Measurements from ENCODE around the gene PTTG1.

The PTTG1 gene

DNA sequence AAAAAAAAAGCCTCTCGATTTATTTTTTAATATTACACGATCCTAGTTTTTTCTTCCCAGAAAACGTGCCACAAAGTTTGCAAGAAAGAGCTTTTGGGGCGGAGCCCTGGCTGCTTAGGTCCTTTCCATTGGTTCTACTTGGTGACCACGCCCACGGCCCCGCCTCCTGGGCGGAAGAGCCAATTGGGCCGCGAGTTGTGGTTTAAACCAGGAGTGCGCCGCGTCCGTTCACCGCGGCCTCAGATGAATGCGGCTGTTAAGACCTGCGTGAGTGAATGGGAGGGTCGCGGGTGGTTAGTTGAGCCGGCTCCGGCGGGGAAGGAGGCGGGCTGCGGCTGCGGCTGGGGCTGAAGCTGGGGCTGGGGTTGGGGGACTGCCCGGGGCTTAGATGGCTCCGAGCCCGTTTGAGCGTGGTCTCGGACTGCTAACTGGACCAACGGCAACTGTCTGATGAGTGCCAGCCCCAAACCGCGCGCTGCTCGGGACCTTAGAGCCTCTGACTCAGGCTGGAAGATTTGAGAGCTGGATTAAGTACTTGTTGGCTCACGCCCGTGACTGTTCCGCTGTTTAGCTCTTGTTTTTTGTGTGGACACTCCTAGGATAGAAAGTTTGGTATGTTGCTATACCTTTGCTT, at the start of gene PTTG1:
PTTG1 (plus strand) TSS at position 231 of the 634 bp plus-strand sequence. CDS start 458 bp downstream, outside the sequence.
- peak; percentile 99 for DNase-seq (ENCODE audit: low read depth)

GRCh38 chr5:160375166-160375565, 46.5 kb upstream of the PTTG1 start:
- no peak for DNase-seq (ENCODE audit: low read depth)

GRCh38 chr5:160375701-160376100, 46.0 kb upstream of the PTTG1 start:
- DNase-seq (ENCODE audit: low read depth): no peak

GRCh38 chr5:160376416-160376815, 45.2 kb upstream of the PTTG1 start:
- no peak for DNase-seq (ENCODE audit: low read depth)

GRCh38 chr5:160377651-160378050, 44.0 kb upstream of the PTTG1 start:
- DNase-seq (ENCODE audit: low read depth): no peak

GRCh38 chr5:160378330-160378729, 43.3 kb upstream of the PTTG1 start:
- DNase-seq (ENCODE audit: low read depth): no peak

DNA sequence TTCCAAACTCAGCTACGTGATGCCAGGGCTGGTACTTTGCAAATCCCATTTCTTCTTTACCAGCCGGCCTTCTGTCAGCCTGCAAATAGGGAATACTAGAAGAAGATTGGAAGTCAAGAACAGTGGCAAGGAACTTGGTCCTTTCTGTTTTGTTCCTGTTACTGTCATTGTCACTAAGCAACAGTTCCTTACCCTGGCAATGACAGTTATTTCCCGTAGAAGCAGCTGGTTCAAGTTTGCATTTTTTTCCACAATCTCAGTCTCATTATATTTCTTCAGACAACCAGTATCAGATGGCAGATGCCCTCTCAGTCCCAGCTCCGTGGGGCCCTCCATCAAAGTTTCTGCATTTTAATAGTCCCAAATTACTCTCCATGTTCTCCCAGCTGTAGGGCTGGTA, 42.1 kb upstream of the PTTG1 start:
- no peak for DNase-seq (ENCODE audit: low read depth)

GRCh38 chr5:160380041-160380440, 41.6 kb upstream of the PTTG1 start:
- DNase-seq (ENCODE audit: low read depth): no peak

GRCh38 chr5:160382346-160382745, 39.3 kb upstream of the PTTG1 start:
- DNase-seq (ENCODE audit: low read depth): no peak

GRCh38 chr5:160384681-160385080, 37.0 kb upstream of the PTTG1 start:
- no peak for DNase-seq (ENCODE audit: low read depth)

DNA sequence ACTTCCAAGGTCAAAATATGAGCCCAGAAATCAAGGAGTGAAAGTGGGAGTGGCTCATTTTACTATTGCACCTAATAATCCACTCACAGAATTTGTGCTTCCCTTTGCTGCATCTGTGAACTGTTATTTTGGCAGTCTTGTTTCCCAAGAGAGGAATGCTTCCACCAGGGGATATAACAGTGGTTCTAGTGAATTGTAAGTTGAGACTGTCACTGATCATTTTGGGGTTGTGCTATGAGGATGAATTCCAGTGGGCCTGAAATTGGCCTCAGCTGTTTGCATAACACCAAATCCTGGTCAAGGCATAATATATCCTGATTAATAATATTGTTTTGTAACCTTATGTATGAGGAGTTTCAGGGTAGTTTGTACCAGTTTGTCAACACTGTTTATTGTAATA, 36.2 kb upstream of the PTTG1 start:
- no peak for DNase-seq (ENCODE audit: low read depth)

DNA sequence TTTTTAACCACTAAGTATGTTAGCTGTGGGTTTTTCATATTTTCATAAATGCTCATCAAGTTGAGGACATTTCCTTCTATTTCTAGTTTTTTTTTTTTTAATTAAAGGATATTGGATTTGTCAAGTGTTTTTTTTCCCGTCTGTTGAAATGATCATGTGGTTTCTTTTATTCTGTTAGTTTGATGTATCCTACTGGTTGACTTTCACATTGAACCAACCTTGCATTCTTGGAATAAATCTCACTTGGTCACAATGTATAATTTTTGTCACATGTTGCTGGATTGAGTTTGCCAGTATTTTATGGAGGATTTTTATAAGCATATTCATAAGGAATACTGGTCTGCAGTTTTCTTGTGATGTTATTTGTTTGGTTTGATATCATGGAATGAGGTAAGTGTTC, 34.2 kb upstream of the PTTG1 start:
- DNase-seq (ENCODE audit: low read depth): no peak

DNA sequence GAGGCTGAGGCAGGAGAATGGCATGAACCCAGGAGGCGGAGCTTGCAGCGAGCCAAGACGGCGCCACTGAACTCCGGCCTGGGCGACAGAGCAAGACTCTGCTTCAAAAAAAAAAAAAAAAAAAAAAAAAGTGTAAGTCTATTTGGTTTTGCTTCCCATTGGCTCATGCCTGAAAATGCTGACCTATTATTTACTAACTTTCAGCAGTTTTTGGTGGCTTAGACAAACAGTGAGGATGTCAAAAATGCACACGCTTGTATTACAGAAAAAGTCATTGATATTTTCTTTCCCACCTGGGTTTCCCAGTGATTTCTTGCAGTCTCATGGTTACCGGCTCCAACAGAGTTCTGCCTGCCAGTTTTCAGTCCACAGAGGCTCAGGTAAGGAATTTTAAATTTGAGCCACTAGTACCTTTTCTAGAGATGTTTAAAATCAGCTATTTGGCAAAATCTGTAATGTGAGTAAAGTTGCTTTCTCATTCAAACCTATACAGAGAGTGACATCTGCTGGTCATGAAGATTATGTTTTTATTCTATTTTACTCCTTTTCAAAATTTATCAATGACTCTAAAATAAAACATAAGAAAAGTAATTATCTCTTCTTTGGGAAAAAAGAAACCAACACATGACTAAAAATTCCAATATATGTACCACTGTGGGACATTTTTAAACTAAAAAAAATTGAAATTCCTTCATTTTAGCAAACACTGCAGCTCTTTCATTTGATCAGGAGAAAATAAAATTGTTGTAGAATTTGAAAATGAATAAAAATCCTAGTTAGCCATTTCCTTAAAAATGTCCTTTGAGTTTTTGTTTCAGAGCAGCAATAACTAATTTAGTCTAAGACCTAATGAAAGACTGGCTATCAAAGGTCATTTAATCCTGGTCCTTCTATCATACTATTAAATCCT, 30.6 kb upstream of the PTTG1 start:
- DNase-seq (ENCODE audit: low read depth): peak; percentile 59

DNA sequence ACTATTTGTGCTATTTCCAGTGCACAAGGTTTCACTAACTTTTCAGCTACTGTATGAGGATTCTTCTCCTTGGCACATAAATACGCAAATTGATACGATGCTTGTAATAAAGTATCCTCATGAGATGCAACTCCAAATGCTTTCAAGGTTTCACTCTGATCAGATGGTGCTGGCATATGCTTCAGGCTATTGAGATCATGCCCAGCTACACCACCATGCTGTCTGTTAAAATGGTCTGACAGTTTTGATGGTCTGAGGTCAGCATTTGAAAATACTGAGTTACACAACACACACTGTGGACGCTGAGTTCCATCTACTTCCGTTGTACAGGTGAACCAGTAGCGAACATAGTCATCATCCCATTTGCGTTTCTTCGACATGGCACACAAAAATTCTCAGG, 26.5 kb upstream of the PTTG1 start:
- no peak for DNase-seq (ENCODE audit: low read depth)

DNA sequence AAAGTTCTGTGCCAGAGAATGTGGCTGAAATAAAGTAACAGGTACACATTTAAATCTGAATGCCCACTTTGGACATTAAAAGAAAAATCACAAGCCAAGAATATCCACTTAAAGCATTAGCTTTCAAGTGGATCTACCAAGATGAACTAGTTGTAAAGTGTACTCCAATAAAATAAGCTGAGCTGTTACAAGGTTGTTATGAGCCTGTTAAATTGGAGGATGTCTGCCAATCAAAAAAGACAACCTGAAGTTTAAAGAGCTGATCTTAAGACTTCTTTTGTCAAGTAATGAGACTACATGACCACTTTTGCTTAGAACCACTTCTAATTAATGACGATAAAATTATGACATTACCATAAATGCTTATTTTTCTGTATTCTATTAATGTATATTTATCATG, 24.2 kb upstream of the PTTG1 start:
- no peak for DNase-seq (ENCODE audit: low read depth)

DNA sequence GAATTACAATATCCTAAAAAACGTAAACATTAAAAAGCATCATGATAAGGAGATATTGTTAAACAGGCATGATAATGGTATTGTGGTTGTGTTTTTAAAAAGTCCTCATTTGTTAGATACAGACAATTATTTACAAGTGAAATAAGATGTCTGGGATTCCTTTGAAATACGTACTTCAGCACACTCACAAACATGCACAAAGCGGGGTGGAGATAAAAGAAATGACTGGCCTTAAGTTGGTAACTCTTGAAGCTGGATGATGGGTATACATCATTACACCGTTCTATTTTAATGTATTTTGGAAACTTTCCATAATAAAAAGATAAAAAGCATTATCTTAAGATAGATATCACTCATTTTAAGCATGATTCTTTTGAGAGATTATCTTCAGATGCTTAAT, 22.8 kb upstream of the PTTG1 start:
- DNase-seq (ENCODE audit: low read depth): peak; percentile 48

- DNase-seq (ENCODE audit: low read depth): peak; percentile 96
Observed at GRCh38 chr5:160399402-160400353, 22.0 kb upstream of the PTTG1 start, which contains the start of gene FAM200C. Gene FAM200C (minus strand): TSS chr5:160400054. CDS start chr5:160395490, 4,564 bp downstream.

DNA sequence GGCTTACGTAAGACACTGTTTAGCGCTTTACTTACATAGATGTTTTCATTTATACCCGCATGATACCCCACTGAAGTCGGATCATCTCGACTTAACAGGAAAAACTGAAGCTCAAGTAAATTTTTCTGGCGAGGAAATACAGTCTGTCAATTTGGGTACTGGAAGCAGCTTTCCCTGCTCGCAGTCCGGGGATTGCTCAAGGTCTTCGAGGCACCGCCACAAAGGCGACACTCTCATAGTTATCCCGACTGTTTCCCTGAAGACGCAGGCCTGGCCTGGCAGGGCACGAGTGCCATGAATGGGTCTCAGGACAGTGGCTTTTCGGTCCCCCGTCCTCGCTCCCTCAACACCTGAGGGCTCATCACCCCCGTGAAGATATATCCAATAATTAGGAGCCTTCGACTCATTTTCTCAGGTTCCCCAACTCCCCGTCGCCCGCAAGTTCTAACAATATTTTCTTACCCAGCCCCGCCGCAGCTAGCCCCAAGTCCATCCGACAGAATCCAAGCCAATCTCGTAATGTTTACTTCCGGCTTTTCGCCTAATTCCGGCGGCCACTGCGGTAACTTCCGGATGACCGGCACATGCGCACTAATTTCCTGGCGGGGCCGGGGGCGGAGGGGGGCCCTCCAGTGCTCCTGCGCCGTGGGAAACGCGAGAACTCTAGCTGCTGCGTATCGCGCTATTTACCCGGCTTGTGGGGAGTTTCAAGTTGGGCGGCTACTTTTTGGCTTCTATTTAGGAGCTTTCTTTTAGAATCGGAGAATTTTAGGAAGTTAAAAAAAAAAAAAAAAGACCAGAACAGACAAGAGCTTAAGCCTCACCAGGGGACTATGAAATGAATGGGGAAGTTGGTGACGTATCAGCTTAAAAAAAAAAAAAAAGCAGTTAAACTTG, 2.8 kb upstream of the PTTG1 start, which contains the start of gene SLU7:
SLU7 (minus strand) TSS at position 521 of the 897 bp plus-strand sequence. CDS start 3,787 bp downstream, outside the sequence.
- DNase-seq (ENCODE audit: low read depth): peak; percentile 97

DNA sequence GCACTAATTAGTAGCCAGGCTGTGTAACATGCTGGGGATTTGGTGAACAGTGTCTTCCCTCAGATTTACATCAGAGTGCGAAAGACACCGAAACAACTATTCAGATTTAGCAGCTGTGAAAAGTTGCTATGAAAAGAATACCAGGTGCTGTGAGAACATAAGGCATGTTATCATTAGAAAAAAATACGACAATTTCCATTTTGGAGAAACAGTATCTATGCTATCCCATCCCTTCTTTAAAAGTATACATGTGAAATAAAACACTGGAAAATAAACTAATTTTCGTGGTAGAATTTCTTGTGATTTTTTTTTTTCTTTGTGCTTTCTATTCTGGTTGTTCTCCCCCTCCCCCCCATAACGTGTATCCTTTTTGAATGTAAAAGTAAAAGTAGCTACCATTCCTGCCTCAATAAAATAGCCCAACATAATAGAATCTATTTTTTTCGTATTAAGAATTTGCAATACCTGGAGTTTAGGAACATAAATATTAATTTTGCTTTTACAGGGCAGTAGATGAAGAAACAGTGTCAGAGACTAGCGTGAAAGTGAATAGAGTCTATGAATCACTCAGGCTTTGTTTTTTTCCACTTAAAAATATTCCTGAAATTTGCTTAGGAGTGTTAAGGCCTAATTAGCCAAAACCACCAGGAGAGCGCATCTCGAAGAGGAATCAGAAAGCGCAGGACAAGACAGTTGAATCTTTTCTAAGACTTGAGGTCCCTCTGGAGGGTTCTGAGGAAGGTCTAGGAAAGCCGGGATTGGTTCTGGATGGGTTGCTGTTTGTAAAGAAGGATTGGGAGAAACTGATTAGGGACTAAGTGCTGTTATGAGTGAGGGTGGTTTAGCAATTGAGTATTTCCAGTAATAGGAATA, 2.0 kb upstream of the PTTG1 start:
- DNase-seq (ENCODE audit: low read depth): peak; percentile 13

DNA sequence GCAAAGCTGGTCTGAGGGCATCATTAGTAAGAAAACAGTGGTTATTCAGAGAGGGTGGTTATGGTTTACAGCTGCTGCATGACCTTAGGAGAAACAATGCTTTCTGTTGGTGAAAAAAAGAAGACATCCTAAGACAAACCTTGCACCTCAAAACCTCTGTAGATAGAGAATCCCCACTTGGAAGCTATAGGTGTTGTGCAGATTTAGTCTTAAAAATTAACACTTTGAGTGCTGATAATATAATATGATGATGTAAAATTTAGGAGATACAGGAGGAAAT, 1.4 kb upstream of the PTTG1 start:
- DNase-seq (ENCODE audit: low read depth): no peak

Data from ELR (cell line).